ENCODE measurements around the gene ITIH4.

ITIH4 gene

GRCh38 chr3:52845157-52845556 is 14.7 kb upstream of the ITIH4 start:
- no peaks in the 10 kb centered on the region for H3K9me3 Mint-ChIP-seq
- no peak for ATAC-seq (replicated peaks)
- H3K27ac Mint-ChIP-seq = no peak overlapping the region
- peaks cover 28% of the 10 kb centered on the region for H3K36me3 Mint-ChIP-seq (ENCODE audit: insufficient read depth)
- no peak for DNase-seq
- H3K27me3 Mint-ChIP-seq = no peaks in the 10 kb centered on the region
- peaks cover 2 to 7% of the 10 kb centered on the region in 2 donors for H3K4me1 Mint-ChIP-seq (ENCODE audit: low read depth in 2 of 2)
- H3K4me3 Mint-ChIP-seq = no peak overlapping the region

- Mint-ChIP-seq H3K36me3 (ENCODE audit: insufficient read depth) (peaks cover 26% of the 10 kb centered on the region), H3K4me3 (no peak overlapping the region), H3K27me3 (no peaks in the 10 kb centered on the region), H3K9me3 (no peaks in the 10 kb centered on the region), H3K4me1 (ENCODE audit: low read depth in 2 of 2) (peaks cover 8 to 13% of the 10 kb centered on the region in 2 donors), H3K27ac (no peak overlapping the region)
- DNase-seq (no peak), ATAC-seq (replicated peaks) (no peak)
Observed at GRCh38 chr3:52844290-52844975, 14.0 kb upstream of the ITIH4 start.

GRCh38 chr3:52843881-52844280 is 13.4 kb upstream of the ITIH4 start:
- DNase-seq (no peak), ATAC-seq (replicated peaks) (no peak)
- H3K36me3 Mint-ChIP-seq (ENCODE audit: insufficient read depth) = peaks cover 20% of the 10 kb centered on the region
- H3K9me3 Mint-ChIP-seq = no peaks in the 10 kb centered on the region
- peaks cover 14 to 19% of the 10 kb centered on the region in 2 donors for H3K4me1 Mint-ChIP-seq (ENCODE audit: low read depth in 2 of 2)
- no peaks in the 10 kb centered on the region for H3K27me3 Mint-ChIP-seq
- no peak overlapping the region for H3K4me3 Mint-ChIP-seq
- no peak overlapping the region for H3K27ac Mint-ChIP-seq

- Mint-ChIP-seq H3K27ac (no peak overlapping the region), H3K36me3 (ENCODE audit: insufficient read depth) (peaks cover 17% of the 10 kb centered on the region), H3K9me3 (no peaks in the 10 kb centered on the region), H3K27me3 (no peaks in the 10 kb centered on the region), H3K4me1 (ENCODE audit: low read depth in 2 of 2) (peaks cover 20 to 25% of the 10 kb centered on the region in 2 donors), H3K4me3 (no peak overlapping the region)
- no peak for DNase-seq
- ATAC-seq (replicated peaks) = no peak
Observed at GRCh38 chr3:52843108-52843865, 12.8 kb upstream of the ITIH4 start.

DNA sequence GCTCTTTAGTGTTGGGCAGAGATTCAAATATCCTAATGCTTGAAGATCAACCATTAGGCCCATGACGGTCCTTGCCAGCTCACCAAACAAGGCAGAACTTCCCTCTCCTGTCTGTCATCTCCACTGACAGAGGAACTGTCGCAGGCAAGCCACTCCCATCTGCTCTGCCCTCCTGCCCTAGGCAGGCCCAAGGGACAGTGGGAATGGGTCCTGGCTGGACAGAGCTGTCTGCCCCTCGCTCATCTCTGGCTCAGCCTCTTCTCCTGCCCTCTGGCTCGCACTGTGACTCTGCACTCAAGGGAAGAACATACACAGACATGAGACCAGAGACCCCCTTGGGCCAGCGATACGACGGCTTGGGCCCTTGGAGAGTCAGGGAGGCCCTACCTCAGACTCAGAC is 12.0 kb upstream of the ITIH4 start:
- H3K27me3 Mint-ChIP-seq = no peaks in the 10 kb centered on the region
- peaks cover 28 to 33% of the 10 kb centered on the region in 2 donors for H3K4me1 Mint-ChIP-seq (ENCODE audit: low read depth in 2 of 2)
- DNase-seq = no peak
- no peak for ATAC-seq (replicated peaks)
- H3K36me3 Mint-ChIP-seq (ENCODE audit: insufficient read depth) = peaks cover 14% of the 10 kb centered on the region
- H3K9me3 Mint-ChIP-seq = no peaks in the 10 kb centered on the region
- H3K4me3 Mint-ChIP-seq = no peak overlapping the region
- H3K27ac Mint-ChIP-seq = no peak overlapping the region

- H3K27me3 Mint-ChIP-seq = no peaks in the 10 kb centered on the region
- DNase-seq = no peak
- peaks cover 15% of the 10 kb centered on the region for H3K36me3 Mint-ChIP-seq (ENCODE audit: insufficient read depth)
- ATAC-seq (replicated peaks) = no peak
- H3K9me3 Mint-ChIP-seq = no peaks in the 10 kb centered on the region
- peaks cover 30 to 37% of the 10 kb centered on the region in 2 donors for H3K4me1 Mint-ChIP-seq (ENCODE audit: low read depth in 2 of 2)
- H3K27ac Mint-ChIP-seq = peak overlapping the region in 1 of 2 donors; percentile 78
- no peak overlapping the region for H3K4me3 Mint-ChIP-seq
Observed at GRCh38 chr3:52841981-52842340, 11.5 kb upstream of the ITIH4 start.

GRCh38 chr3:52841211-52841980 is 10.9 kb upstream of the ITIH4 start:
- no peak for DNase-seq
- H3K36me3 Mint-ChIP-seq (ENCODE audit: insufficient read depth) = peaks cover 17% of the 10 kb centered on the region
- no peaks in the 10 kb centered on the region for H3K27me3 Mint-ChIP-seq
- ATAC-seq (replicated peaks) = no peak
- H3K4me3 Mint-ChIP-seq = no peak overlapping the region
- H3K27ac Mint-ChIP-seq = peak overlapping the region in 1 of 2 donors; percentile 78
- H3K9me3 Mint-ChIP-seq = no peaks in the 10 kb centered on the region
- peaks cover 35 to 43% of the 10 kb centered on the region in 2 donors for H3K4me1 Mint-ChIP-seq (ENCODE audit: low read depth in 2 of 2)

- peaks cover 13% of the 10 kb centered on the region for H3K36me3 Mint-ChIP-seq (ENCODE audit: insufficient read depth)
- no peak overlapping the region for H3K27ac Mint-ChIP-seq
- H3K9me3 Mint-ChIP-seq = no peaks in the 10 kb centered on the region
- ATAC-seq (replicated peaks) (no peak), DNase-seq (no peak)
- peaks cover 35 to 48% of the 10 kb centered on the region in 2 donors for H3K4me1 Mint-ChIP-seq (ENCODE audit: low read depth in 2 of 2)
- H3K27me3 Mint-ChIP-seq = no peaks in the 10 kb centered on the region
- H3K4me3 Mint-ChIP-seq = peak overlapping the region; percentile 1 to 27
Observed at GRCh38 chr3:52839892-52840545, 9.5 kb upstream of the ITIH4 start.

DNA sequence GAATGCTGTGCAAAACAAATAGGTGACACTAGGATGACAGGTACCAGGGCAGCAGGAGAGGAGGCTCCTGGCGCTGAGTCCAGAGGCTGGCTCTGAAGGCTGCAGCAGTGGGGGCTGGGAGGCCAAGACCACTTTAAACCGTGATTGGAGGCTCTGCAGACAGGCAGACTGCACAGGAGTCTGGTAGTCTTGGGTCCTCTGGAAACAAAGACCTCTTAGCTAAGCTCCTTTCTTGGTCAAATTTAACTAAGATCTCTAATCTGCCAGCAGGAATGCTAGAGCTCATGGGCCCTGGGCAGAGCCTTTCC is 8.8 kb upstream of the ITIH4 start:
- H3K27me3 Mint-ChIP-seq = no peaks in the 10 kb centered on the region
- DNase-seq (no peak), ATAC-seq (replicated peaks) (peak; percentile 24)
- H3K27ac Mint-ChIP-seq = peak overlapping the region; percentile 35 to 72
- H3K9me3 Mint-ChIP-seq = no peaks in the 10 kb centered on the region
- peaks cover 8% of the 10 kb centered on the region for H3K36me3 Mint-ChIP-seq (ENCODE audit: insufficient read depth)
- peak overlapping the region; percentile 46 to 62 for H3K4me3 Mint-ChIP-seq
- peaks cover 35 to 48% of the 10 kb centered on the region in 2 donors for H3K4me1 Mint-ChIP-seq (ENCODE audit: low read depth in 2 of 2)

GRCh38 chr3:52838561-52839267 is 8.2 kb upstream of the ITIH4 start:
- H3K9me3 Mint-ChIP-seq = no peaks in the 10 kb centered on the region
- peak overlapping the region; percentile 35 to 72 for H3K27ac Mint-ChIP-seq
- DNase-seq = peak in 2 of 3 experiments; percentile 24 to 31
- H3K4me1 Mint-ChIP-seq (ENCODE audit: low read depth in 2 of 2) = peaks cover 35 to 48% of the 10 kb centered on the region in 2 donors
- peaks cover 9% of the 10 kb centered on the region for H3K36me3 Mint-ChIP-seq (ENCODE audit: insufficient read depth)
- ATAC-seq (replicated peaks) = peak; percentile 95
- H3K4me3 Mint-ChIP-seq = peak overlapping the region; percentile 46 to 62
- H3K27me3 Mint-ChIP-seq = no peaks in the 10 kb centered on the region

GRCh38 chr3:52836986-52837385 is 6.5 kb upstream of the ITIH4 start:
- Mint-ChIP-seq H3K4me3 (peak overlapping the region in 1 of 2 donors; percentile 1), H3K36me3 (ENCODE audit: insufficient read depth) (peaks cover 11% of the 10 kb centered on the region), H3K27ac (peak overlapping the region; percentile 77 to 83)

GRCh38 chr3:52836471-52836845 is 6.0 kb upstream of the ITIH4 start:
- ATAC-seq (replicated peaks) (no peak), DNase-seq (no peak)
- Mint-ChIP-seq H3K36me3 (ENCODE audit: insufficient read depth) (peaks cover 11% of the 10 kb centered on the region), H3K4me1 (ENCODE audit: low read depth in 2 of 2) (peaks cover 35 to 47% of the 10 kb centered on the region in 2 donors), H3K4me3 (peak overlapping the region in 1 of 2 donors; percentile 1), H3K9me3 (no peaks in the 10 kb centered on the region), H3K27ac (peak overlapping the region; percentile 77 to 83), H3K27me3 (no peaks in the 10 kb centered on the region)

More at GRCh38 chr3:52836986-52837385, 6.5 kb upstream of the ITIH4 start:
- H3K4me1 Mint-ChIP-seq (ENCODE audit: low read depth in 2 of 2) = peaks cover 35 to 50% of the 10 kb centered on the region in 2 donors
- ATAC-seq (replicated peaks) (no peak), DNase-seq (no peak)
- H3K27me3 Mint-ChIP-seq = no peaks in the 10 kb centered on the region
- H3K9me3 Mint-ChIP-seq = no peaks in the 10 kb centered on the region
